MM.1S (cell line): Measurements from ENCODE around the gene LAMB3.

Experiments used
- DNase-seq: peaks from one replicate; pipeline ENCODE4 v3.0.0-alpha.2; 2015
- H2AFZ ChIP-seq: fragments of 300-600 bp; sonication (generic); 2 replicates; pipeline ENCODE4 v1.6.0; 2016; ENCODE audit warnings: antibody characterized with exemption, low read length
- H3F3A ChIP-seq: fragments of 300-600 bp; sonication (generic); 2 replicates; pipeline ENCODE4 v1.6.1; 2016; ENCODE audit warnings: mild to moderate bottlenecking, antibody characterized with exemption, low read length, moderate library complexity, mixed read lengths; ENCODE audit not compliant: insufficient read depth
- H3K27ac ChIP-seq: fragments of 300-600 bp; sonication (generic); 2 replicates; pipeline ENCODE4 v1.5.1; 2016; ENCODE audit warnings: mild to moderate bottlenecking, low read length
- H3K27me3 ChIP-seq: fragments of 300-600 bp; sonication (generic); replicated peaks from 2 replicates; pipeline ENCODE4 v1.6.0; 2016; ENCODE audit warnings: low read length; ENCODE audit not compliant: insufficient read depth
- H3K36me3 ChIP-seq: fragments of 300-600 bp; sonication (generic); replicated peaks from 2 replicates; pipeline ENCODE4 v1.6.1; 2016; ENCODE audit warnings: mild to moderate bottlenecking, low read length, mixed read lengths; ENCODE audit not compliant: insufficient read depth
- H3K4me1 ChIP-seq: fragments of 300-600 bp; sonication (generic); 2 replicates; pipeline ENCODE4 v1.6.1; 2016; ENCODE audit warnings: low read length, mixed read lengths
- H3K4me2 ChIP-seq: fragments of 300-600 bp; sonication (generic); 2 replicates; pipeline ENCODE4 v1.6.0; 2016; ENCODE audit warnings: low read depth, low read length
- H3K4me3 ChIP-seq: fragments of 300-600 bp; sonication (generic); 2 replicates; pipeline ENCODE4 v1.5.1; 2016; ENCODE audit warnings: low read length, mixed read lengths
- H3K79me2 ChIP-seq: fragments of 300-600 bp; sonication (generic); 2 replicates; pipeline ENCODE4 v1.6.1; 2016; ENCODE audit warnings: mixed run types, low read length, mixed read lengths
- H3K9ac ChIP-seq: fragments of 300-600 bp; sonication (generic); 2 replicates; pipeline ENCODE4 v1.6.1; 2016; ENCODE audit warnings: low read length, mixed read lengths
- H3K9me2 ChIP-seq: fragments of 300-600 bp; sonication (generic); replicated peaks from 2 replicates; pipeline ENCODE4 v1.6.1; 2016; ENCODE audit warnings: mild to moderate bottlenecking, low read length, mixed read lengths; ENCODE audit not compliant: insufficient read depth
- H3K9me3 ChIP-seq: fragments of 300-600 bp; sonication (generic); replicated peaks from 2 replicates; pipeline ENCODE4 v1.6.1; 2016; ENCODE audit warnings: mild to moderate bottlenecking, low read length, mixed read lengths; ENCODE audit not compliant: insufficient read depth
- H4K20me1 ChIP-seq: fragments of 300-600 bp; sonication (generic); 2 replicates; pipeline ENCODE4 v1.6.1; 2016; ENCODE audit warnings: mild to moderate bottlenecking, low read length, moderate library complexity, mixed read lengths; ENCODE audit not compliant: insufficient read depth
- CTCF ChIP-seq: fragments of 300-600 bp; sonication (generic); IDR thresholded peaks from 2 replicates; pipeline ENCODE4 v1.5.1; 2016; ENCODE audit warnings: antibody characterized with exemption, low read length, mixed read lengths
- EZH2 ChIP-seq: fragments of 300-600 bp; sonication (generic); optimal IDR thresholded peaks from 2 replicates; pipeline ENCODE3; 2017; ENCODE audit warnings: low read depth, mild to moderate bottlenecking, antibody characterized with exemption, low read length, mixed read lengths
- EZH2phosphoT487 ChIP-seq: fragments of 300-600 bp; sonication (generic); IDR thresholded peaks from 2 replicates; pipeline ENCODE4 v1.6.1; 2018; ENCODE audit warnings: antibody characterized with exemption, low read length

Gene LAMB3

GRCh38 chr1:209585197-209585596 is 67.0 kb downstream of the LAMB3 start:
- TF ChIP-seq EZH2phosphoT487, result no peak
- no peak overlapping the region for H2AFZ ChIP-seq
- H3K9me3 ChIP-seq, result no peaks in the 10 kb centered on the region
- no peak overlapping the region for H3K9ac ChIP-seq
- H3K9me2 ChIP-seq, result no peaks in the 10 kb centered on the region
- H3K79me2 ChIP-seq, result no peaks in the 10 kb centered on the region
- no peaks in the 10 kb centered on the region for H3K36me3 ChIP-seq
- H3F3A ChIP-seq, result no peaks in the 10 kb centered on the region
- H3K4me1 ChIP-seq, result no peaks in the 10 kb centered on the region
- no peak for DNase-seq
- no peak overlapping the region for H3K4me2 ChIP-seq
- no peak overlapping the region for H3K4me3 ChIP-seq
- no peak overlapping the region for H3K27ac ChIP-seq
- no peaks in the 10 kb centered on the region for H4K20me1 ChIP-seq
- H3K27me3 ChIP-seq, result no peaks in the 10 kb centered on the region

- Histone ChIP-seq H3F3A (no peaks in the 10 kb centered on the region), H3K27me3 (no peaks in the 10 kb centered on the region), H3K27ac (no peak overlapping the region), H2AFZ (no peak overlapping the region), H3K4me3 (no peak overlapping the region), H3K4me1 (no peaks in the 10 kb centered on the region), H3K36me3 (no peaks in the 10 kb centered on the region), H4K20me1 (no peaks in the 10 kb centered on the region), H3K79me2 (no peaks in the 10 kb centered on the region), H3K9me2 (no peaks in the 10 kb centered on the region), H3K9ac (no peak overlapping the region), H3K9me3 (no peaks in the 10 kb centered on the region), H3K4me2 (no peak overlapping the region)
- TF ChIP-seq EZH2 (no peak), CTCF (no peak), EZH2phosphoT487 (no peak)
- DNase-seq, result no peak
Observed at GRCh38 chr1:209584231-209584672, 68.0 kb downstream of the LAMB3 start.

- no peak within 1 kb of the TSS for H3K4me3 ChIP-seq
Observed at GRCh38 chr1:209583408-209583807, 68.8 kb downstream of the LAMB3 start, which contains the start of gene CAMK1G. Gene CAMK1G, plus strand, starts transcription at chr1:209583714. Its CDS starts 11,270 bp downstream, at chr1:209594984.

More at GRCh38 chr1:209583408-209583807, 68.8 kb downstream of the LAMB3 start, which contains the start of gene CAMK1G:
- Histone ChIP-seq H3K79me2 (no peaks in the 10 kb centered on the region), H2AFZ (no peak within 1 kb of the TSS), H3F3A (no peaks in the 10 kb centered on the region), H4K20me1 (no peaks in the 10 kb centered on the region), H3K27me3 (no peaks in the 10 kb centered on the region), H3K9me2 (no peaks in the 10 kb centered on the region), H3K9ac (no peak within 1 kb of the TSS), H3K4me2 (no peak within 1 kb of the TSS), H3K27ac (no peak within 1 kb of the TSS), H3K9me3 (no peaks in the 10 kb centered on the region), H3K4me1 (no peaks in the 10 kb centered on the region), H3K36me3 (no peaks in the 10 kb centered on the region)
- no peak for TF ChIP-seq EZH2phosphoT487
- no peak for TF ChIP-seq EZH2
- no peak for TF ChIP-seq CTCF
- no peak for DNase-seq
